Ishikawa (cell line): ENCODE measurements around the gene ZNF302.

Source experiments
- CEBPB ChIP-seq: IDR thresholded peaks from 2 replicates; pipeline ENCODE4 v1.6.1; 2012
- CREB1 ChIP-seq: IDR thresholded peaks from 2 replicates; pipeline ENCODE4 v1.6.1; 2012; ENCODE audit warnings: low read depth
- EGR1 ChIP-seq: IDR thresholded peaks from 2 replicates; pipeline ENCODE4 v1.6.1; 2012
- EP300 ChIP-seq: IDR thresholded peaks from 2 replicates; pipeline ENCODE4 v1.6.1; 2012; ENCODE audit warnings: borderline replicate concordance
- FOXM1 ChIP-seq: IDR thresholded peaks from 2 replicates; pipeline ENCODE4 v1.6.1; 2012; ENCODE audit warnings: low read depth, borderline replicate concordance
- NFIC ChIP-seq: IDR thresholded peaks from 2 replicates; pipeline ENCODE4 v1.6.1; 2012
- RAD21 ChIP-seq: IDR thresholded peaks from 2 replicates; pipeline ENCODE4 v1.6.1; 2012; ENCODE audit warnings: low read depth
- TAF1 ChIP-seq: IDR thresholded peaks from 2 replicates; pipeline ENCODE4 v1.6.1; 2012; ENCODE audit warnings: low read depth, mild to moderate bottlenecking
- TCF12 ChIP-seq: IDR thresholded peaks from 2 replicates; pipeline ENCODE4 v1.6.1; 2012; ENCODE audit warnings: low read depth
- TEAD4 ChIP-seq: IDR thresholded peaks from 2 replicates; pipeline ENCODE4 v1.6.1; 2012
- USF1 ChIP-seq: IDR thresholded peaks from 2 replicates; pipeline ENCODE4 v1.6.1; 2012
- YY1 ChIP-seq: IDR thresholded peaks from 2 replicates; pipeline ENCODE4 v1.6.1; 2012; ENCODE audit warnings: low read depth
- ZBTB7A ChIP-seq: IDR thresholded peaks from 2 replicates; pipeline ENCODE4 v1.6.1; 2012; ENCODE audit warnings: low read depth
- TF ChIP-seq, protein P1 (sequence below): IDR thresholded peaks from 2 replicates; pipeline ENCODE4 v1.6.1; 2012; ENCODE audit warnings: low read depth, mild to moderate bottlenecking
- TF ChIP-seq, protein P2 (sequence below): IDR thresholded peaks from 2 replicates; pipeline ENCODE4 v1.6.1; 2012

ZNF302 gene

DNA sequence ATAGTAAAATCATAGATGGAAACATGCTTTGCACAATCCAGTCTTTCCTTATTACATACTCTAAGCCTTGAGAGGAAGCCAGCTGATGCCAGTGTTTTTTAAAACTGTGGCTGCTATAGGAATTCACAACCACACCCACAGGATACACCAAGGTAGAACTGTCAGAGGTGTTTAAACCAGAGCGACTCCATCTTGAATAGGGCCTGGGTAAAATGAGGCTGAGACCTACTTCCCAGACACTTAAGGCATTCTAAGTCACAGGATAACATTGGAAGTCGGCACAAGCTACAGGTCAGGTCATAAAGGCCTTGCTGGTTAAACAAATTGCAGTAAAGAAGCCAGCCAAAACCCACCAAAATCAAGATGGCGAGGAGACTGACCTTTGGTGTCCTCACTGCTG is 2.2 kb upstream of the ZNF302 start:
- TF ChIP-seq CEBPB (no peak), TCF12 (no peak), EGR1 (no peak), YY1 (no peak), TEAD4 (no peak), EP300 (no peak), USF1 (no peak), TAF1 (no peak), RAD21 (no peak), NFIC (no peak), ZBTB7A (no peak), FOXM1 (no peak)
- TF ChIP-seq, protein P1, sequence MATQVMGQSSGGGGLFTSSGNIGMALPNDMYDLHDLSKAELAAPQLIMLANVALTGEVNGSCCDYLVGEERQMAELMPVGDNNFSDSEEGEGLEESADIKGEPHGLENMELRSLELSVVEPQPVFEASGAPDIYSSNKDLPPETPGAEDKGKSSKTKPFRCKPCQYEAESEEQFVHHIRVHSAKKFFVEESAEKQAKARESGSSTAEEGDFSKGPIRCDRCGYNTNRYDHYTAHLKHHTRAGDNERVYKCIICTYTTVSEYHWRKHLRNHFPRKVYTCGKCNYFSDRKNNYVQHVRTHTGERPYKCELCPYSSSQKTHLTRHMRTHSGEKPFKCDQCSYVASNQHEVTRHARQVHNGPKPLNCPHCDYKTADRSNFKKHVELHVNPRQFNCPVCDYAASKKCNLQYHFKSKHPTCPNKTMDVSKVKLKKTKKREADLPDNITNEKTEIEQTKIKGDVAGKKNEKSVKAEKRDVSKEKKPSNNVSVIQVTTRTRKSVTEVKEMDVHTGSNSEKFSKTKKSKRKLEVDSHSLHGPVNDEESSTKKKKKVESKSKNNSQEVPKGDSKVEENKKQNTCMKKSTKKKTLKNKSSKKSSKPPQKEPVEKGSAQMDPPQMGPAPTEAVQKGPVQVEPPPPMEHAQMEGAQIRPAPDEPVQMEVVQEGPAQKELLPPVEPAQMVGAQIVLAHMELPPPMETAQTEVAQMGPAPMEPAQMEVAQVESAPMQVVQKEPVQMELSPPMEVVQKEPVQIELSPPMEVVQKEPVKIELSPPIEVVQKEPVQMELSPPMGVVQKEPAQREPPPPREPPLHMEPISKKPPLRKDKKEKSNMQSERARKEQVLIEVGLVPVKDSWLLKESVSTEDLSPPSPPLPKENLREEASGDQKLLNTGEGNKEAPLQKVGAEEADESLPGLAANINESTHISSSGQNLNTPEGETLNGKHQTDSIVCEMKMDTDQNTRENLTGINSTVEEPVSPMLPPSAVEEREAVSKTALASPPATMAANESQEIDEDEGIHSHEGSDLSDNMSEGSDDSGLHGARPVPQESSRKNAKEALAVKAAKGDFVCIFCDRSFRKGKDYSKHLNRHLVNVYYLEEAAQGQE, result no peak
- TF ChIP-seq, protein P2, sequence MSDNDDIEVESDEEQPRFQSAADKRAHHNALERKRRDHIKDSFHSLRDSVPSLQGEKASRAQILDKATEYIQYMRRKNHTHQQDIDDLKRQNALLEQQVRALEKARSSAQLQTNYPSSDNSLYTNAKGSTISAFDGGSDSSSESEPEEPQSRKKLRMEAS, result no peak

DNA sequence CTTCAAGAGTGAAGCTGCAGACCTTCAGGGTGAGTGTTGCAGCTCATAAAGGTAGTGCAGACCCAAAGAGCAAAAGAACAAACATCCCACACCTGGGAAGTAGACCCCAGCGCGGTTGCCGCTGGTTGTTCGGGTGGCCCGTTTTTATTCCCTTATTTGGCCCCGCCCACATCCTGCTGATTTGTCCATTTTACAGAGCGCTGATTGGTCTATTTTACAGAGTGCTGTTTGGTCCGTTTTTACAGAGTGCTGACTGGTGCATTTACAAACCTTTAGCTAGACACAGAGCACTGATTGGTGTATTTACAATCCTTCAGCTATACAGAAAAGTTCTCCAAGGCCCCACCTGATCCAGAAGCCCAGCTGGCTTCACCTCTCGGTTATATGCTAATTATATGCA is 1.6 kb upstream of the ZNF302 start:
- TF ChIP-seq USF1, result no peak
- no peak for TF ChIP-seq CEBPB
- TF ChIP-seq TAF1, result no peak
- TF ChIP-seq FOXM1, result no peak
- TF ChIP-seq CREB1, result no peak
- TF ChIP-seq, protein P1, result no peak
- TF ChIP-seq, protein P2, result no peak
- TF ChIP-seq ZBTB7A, result no peak
- TF ChIP-seq RAD21, result no peak
- no peak for TF ChIP-seq NFIC
- TF ChIP-seq TCF12, result no peak
- no peak for TF ChIP-seq TEAD4

DNA sequence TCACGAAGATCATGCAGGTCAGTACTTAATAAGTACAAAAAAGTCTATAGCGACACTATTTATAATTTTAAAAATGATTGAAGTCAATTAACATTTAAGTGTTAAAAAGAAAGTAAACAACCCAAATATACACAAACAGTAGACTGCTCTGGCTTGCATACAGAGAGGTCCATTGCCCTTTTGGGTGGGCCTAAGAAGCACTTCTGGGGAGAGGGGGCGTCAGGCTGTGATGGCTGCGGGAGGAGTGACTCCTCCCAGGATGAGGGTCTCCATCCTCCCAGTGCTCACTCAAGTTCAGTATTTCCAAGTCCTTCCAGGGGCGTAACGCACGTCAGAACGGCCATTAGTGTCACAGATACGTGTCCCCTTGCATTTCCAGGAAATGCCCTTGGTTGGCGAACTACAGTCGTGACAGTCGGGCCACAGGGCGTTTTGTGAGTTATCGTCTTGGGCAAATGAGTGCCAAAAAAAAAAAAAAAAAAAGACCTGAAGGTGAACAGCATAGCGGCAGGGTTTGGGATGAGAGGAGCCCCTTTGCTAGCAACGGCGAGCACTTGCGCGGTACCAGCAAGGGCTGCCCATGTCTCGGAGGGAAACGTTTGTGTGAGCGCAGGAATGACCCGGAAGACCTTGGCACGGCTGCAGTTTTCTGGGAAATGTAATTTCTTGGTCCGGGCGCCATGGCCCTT is 637 bp upstream of the ZNF302 start, which contains the start of gene SCGB2B2:
SCGB2B2 (minus strand) TSS at position 463 of the 689 bp plus-strand sequence. CDS start 82,596 bp downstream, outside the sequence.
- TF ChIP-seq YY1 (peak; percentile 84), EGR1 (0 out of 2 replicates have a peak, but pooled peaks have one; percentile 33), CEBPB (no peak), FOXM1 (no peak), TCF12 (peak; percentile 61; the same call in 1 of the 2 replicates)
- TF ChIP-seq, protein P2, result no peak

GRCh38 chr19:34678085-34678412 is 571 bp downstream of the ZNF302 start:
- TF ChIP-seq, protein P2, result no peak
- TF ChIP-seq RAD21 (no peak), ZBTB7A (no peak), NFIC (no peak), USF1 (no peak), TAF1 (no peak), CEBPB (no peak), EP300 (no peak), TEAD4 (no peak), TCF12 (no peak), CREB1 (no peak)
- TF ChIP-seq, protein P1, result no peak
